Prostate gland (tissue), 2 donors: ENCODE results near the gene HOXA4.

Source experiments
- CTCF ChIP-seq, 4 experiments: fragments of 200-600 bp in 2 of 4; fragments of 450-650 bp in 2 of 4; sonication (generic) in 2 of 4; IDR thresholded peaks; 1 replicate in 3 of 4; 2 replicates in 1 of 4; pipeline ENCODE4 v1.5.1; 2016 to 2019; ENCODE audit warnings: antibody characterized with exemption in 4 of 4, mild to moderate bottlenecking in 2 of 4, moderate library complexity in 2 of 4
- POLR2A ChIP-seq: fragments of 450-650 bp; IDR thresholded peaks from one replicate; pipeline ENCODE4 v1.6.1; 2016; ENCODE audit warnings: antibody characterized with exemption, mild to moderate bottlenecking

GRCh38 chr7:27113991-27114769, 16.4 kb downstream of the HOXA4 start:
- TF ChIP-seq CTCF (IDR thresholded peaks at IDR 0.05) (no peak), POLR2A (no peak)
